Measurements from ENCODE around the gene LAMA2. TPM values are rescaled to one million over a fixed set of nuclear protein-coding genes. Genes with fewer than 3 reads are reported as not detected.

Gene LAMA2
- polyA plus RNA-seq, 1 of the 3 experiments (the other 2 are of a cell fraction), result 0.92 TPM

DNA sequence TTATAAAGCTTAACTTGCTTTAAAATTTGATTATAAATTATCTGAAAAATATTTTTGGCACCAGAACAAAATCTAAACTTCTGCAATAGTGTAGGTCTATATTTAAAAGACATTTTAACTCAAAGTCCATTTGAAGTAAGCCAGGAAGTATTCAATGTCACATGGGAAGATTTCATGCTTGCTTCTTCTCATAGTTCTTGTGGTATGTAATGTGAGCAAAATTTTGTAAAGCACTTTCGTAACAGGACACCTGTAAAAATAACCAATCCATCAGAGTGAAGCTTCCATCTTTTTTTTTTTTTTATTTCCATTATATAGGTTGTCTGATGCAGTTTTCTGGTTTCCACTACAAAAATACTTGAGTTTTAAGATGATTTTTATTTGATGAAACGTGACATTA, 386.1 kb downstream of the LAMA2 start:
- H3K27ac ChIP-seq (ENCODE audit: low read depth in 2 of 2, low read length in 1 of 2), result no peak overlapping the region
- no peaks in the 10 kb centered on the region for H3K36me3 ChIP-seq (replicated peaks in 1 of 2; ENCODE audit: control insufficient read depth in 1 of 2, insufficient read depth in 2 of 2, low read length in 1 of 2)
- no peak for DNase-seq
- 11% methylated on average over 2 of the region's 2 CpGs for WGBS (ENCODE audit: low lambda C conversion rate)
- TF ChIP-seq EZH2phosphoT487 (IDR thresholded peaks at IDR 0.05; ENCODE audit: borderline replicate concordance, low read depth) (no peak), FOXJ3 (CRISPR knock-in tag; IDR thresholded peaks at IDR 0.05) (no peak), RFX5 (IDR thresholded peaks at IDR 0.05; ENCODE audit: low read length) (no peak), NFIC (IDR thresholded peaks at IDR 0.05; ENCODE audit: borderline replicate concordance) (no peak), POLR2AphosphoS5 (IDR thresholded peaks at IDR 0.05; ENCODE audit: low read depth, low read length) (no peak), FOSL2 (IDR thresholded peaks at IDR 0.05; ENCODE audit: borderline replicate concordance, low read depth) (no peak), MXI1 (IDR thresholded peaks at IDR 0.05; ENCODE audit: low read depth, low read length) (no peak), ELF1 (IDR thresholded peaks at IDR 0.05) (no peak), RCOR1 (IDR thresholded peaks at IDR 0.05; ENCODE audit: low read length) (no peak)
- TF ChIP-seq, protein P1, sequence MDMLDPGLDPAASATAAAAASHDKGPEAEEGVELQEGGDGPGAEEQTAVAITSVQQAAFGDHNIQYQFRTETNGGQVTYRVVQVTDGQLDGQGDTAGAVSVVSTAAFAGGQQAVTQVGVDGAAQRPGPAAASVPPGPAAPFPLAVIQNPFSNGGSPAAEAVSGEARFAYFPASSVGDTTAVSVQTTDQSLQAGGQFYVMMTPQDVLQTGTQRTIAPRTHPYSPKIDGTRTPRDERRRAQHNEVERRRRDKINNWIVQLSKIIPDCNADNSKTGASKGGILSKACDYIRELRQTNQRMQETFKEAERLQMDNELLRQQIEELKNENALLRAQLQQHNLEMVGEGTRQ (IDR thresholded peaks at IDR 0.05; ENCODE audit: borderline replicate concordance, low read depth, low read length), result no peak
- TF ChIP-seq, protein P2, sequence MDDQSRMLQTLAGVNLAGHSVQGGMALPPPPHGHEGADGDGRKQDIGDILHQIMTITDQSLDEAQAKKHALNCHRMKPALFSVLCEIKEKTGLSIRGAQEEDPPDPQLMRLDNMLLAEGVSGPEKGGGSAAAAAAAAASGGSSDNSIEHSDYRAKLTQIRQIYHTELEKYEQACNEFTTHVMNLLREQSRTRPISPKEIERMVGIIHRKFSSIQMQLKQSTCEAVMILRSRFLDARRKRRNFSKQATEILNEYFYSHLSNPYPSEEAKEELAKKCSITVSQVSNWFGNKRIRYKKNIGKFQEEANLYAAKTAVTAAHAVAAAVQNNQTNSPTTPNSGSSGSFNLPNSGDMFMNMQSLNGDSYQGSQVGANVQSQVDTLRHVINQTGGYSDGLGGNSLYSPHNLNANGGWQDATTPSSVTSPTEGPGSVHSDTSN (IDR thresholded peaks at IDR 0.05), result no peak
- TF ChIP-seq, protein P3, sequence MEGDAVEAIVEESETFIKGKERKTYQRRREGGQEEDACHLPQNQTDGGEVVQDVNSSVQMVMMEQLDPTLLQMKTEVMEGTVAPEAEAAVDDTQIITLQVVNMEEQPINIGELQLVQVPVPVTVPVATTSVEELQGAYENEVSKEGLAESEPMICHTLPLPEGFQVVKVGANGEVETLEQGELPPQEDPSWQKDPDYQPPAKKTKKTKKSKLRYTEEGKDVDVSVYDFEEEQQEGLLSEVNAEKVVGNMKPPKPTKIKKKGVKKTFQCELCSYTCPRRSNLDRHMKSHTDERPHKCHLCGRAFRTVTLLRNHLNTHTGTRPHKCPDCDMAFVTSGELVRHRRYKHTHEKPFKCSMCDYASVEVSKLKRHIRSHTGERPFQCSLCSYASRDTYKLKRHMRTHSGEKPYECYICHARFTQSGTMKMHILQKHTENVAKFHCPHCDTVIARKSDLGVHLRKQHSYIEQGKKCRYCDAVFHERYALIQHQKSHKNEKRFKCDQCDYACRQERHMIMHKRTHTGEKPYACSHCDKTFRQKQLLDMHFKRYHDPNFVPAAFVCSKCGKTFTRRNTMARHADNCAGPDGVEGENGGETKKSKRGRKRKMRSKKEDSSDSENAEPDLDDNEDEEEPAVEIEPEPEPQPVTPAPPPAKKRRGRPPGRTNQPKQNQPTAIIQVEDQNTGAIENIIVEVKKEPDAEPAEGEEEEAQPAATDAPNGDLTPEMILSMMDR (IDR thresholded peaks at IDR 0.05), result no peak
- TF ChIP-seq, protein P4, sequence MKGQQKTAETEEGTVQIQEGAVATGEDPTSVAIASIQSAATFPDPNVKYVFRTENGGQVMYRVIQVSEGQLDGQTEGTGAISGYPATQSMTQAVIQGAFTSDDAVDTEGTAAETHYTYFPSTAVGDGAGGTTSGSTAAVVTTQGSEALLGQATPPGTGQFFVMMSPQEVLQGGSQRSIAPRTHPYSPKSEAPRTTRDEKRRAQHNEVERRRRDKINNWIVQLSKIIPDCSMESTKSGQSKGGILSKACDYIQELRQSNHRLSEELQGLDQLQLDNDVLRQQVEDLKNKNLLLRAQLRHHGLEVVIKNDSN (IDR thresholded peaks at IDR 0.05; ENCODE audit: borderline replicate concordance, low read depth), result no peak
- TF ChIP-seq, protein P5, sequence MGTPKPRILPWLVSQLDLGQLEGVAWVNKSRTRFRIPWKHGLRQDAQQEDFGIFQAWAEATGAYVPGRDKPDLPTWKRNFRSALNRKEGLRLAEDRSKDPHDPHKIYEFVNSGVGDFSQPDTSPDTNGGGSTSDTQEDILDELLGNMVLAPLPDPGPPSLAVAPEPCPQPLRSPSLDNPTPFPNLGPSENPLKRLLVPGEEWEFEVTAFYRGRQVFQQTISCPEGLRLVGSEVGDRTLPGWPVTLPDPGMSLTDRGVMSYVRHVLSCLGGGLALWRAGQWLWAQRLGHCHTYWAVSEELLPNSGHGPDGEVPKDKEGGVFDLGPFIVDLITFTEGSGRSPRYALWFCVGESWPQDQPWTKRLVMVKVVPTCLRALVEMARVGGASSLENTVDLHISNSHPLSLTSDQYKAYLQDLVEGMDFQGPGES (IDR thresholded peaks at IDR 0.05; ENCODE audit: low read depth, low read length), result no peak
- TF ChIP-seq, protein P6, sequence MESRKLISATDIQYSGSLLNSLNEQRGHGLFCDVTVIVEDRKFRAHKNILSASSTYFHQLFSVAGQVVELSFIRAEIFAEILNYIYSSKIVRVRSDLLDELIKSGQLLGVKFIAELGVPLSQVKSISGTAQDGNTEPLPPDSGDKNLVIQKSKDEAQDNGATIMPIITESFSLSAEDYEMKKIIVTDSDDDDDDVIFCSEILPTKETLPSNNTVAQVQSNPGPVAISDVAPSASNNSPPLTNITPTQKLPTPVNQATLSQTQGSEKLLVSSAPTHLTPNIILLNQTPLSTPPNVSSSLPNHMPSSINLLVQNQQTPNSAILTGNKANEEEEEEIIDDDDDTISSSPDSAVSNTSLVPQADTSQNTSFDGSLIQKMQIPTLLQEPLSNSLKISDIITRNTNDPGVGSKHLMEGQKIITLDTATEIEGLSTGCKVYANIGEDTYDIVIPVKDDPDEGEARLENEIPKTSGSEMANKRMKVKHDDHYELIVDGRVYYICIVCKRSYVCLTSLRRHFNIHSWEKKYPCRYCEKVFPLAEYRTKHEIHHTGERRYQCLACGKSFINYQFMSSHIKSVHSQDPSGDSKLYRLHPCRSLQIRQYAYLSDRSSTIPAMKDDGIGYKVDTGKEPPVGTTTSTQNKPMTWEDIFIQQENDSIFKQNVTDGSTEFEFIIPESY (IDR thresholded peaks at IDR 0.05; ENCODE audit: borderline replicate concordance, low read depth), result no peak
- H3K4me2 ChIP-seq, result no peak overlapping the region
- no peaks in the 10 kb centered on the region for H3F3A ChIP-seq (replicated peaks; ENCODE audit: insufficient read depth)
- ChIA-PET CTCF (interaction anchor here (0.9 to 1.3 kb wide), 2 partner anchors 16 to 17 kb away, joined by 3 to 4 read pairs; no protein-coding TSS in a partner anchor), POLR2A (no interaction called here)
- H3K27me3 ChIP-seq (ENCODE audit: insufficient read depth), result peaks cover 8% of the 10 kb centered on the region; the same call in 1 of the 2 replicates
- H3K9ac ChIP-seq, result no peak overlapping the region
- H4K20me1 ChIP-seq (ENCODE audit: insufficient read depth), result no peaks in the 10 kb centered on the region
- H3K4me1 ChIP-seq (ENCODE audit: control insufficient read depth in 1 of 2, insufficient read depth in 2 of 2, low read depth in 1 of 2, low read length in 1 of 2), result no peaks in the 10 kb centered on the region
- H2AFZ ChIP-seq (ENCODE audit: low read depth), result no peak overlapping the region
- no peaks in the 10 kb centered on the region for H3K9me3 ChIP-seq
- no peaks in the 10 kb centered on the region for H3K9me2 ChIP-seq
- H3K79me2 ChIP-seq (ENCODE audit: insufficient read depth), result no peaks in the 10 kb centered on the region
- no peak overlapping the region for H3K4me3 ChIP-seq (ENCODE audit: low read depth in 2 of 2, low read length in 1 of 2)

All from SK-N-SH (cell line).